Natural killer cell (primary cell): Measurements from ENCODE around the gene FKBP3. TPM values are rescaled to one million over a fixed set of nuclear protein-coding genes. Genes with fewer than 3 reads are reported as not detected.

Source experiments
- ATAC-seq, 3 donors: fragments of 150-1000 bp in 2 of 3; fragments of 200-7000 bp in 1 of 3; cut with Tn5 transposase; 1 replicate in 1 of 3; 2 replicates in 2 of 3; pipeline ENCODE4 v1.10.0; 2021; ENCODE audit warnings: mild to moderate bottlenecking in 2 of 3, moderate library complexity in 2 of 3
- DNase-seq, 2 donors: peaks; one replicate each; pipeline versions ENCODE4 v3.0.0 to v3.0.0-alpha.2; 2013 to 2021; ENCODE audit warnings: mixed read lengths in 1 of 2
- H3K27ac ChIP-seq: one replicate; pipeline ENCODE4 v1.5.1; 2013; ENCODE audit warnings: mild to moderate bottlenecking, low read length
- H3K27me3 ChIP-seq: one replicate; pipeline ENCODE4 v1.6.1; 2013; ENCODE audit warnings: low read length; ENCODE audit not compliant: control insufficient read depth, insufficient read depth
- H3K36me3 ChIP-seq: one replicate; pipeline ENCODE4 v1.6.1; 2013; ENCODE audit warnings: low read length; ENCODE audit not compliant: control insufficient read depth, insufficient read depth
- H3K4me1 ChIP-seq: one replicate; pipeline ENCODE4 v1.6.1; 2013; ENCODE audit warnings: low read length; ENCODE audit not compliant: control insufficient read depth, insufficient read depth
- H3K4me3 ChIP-seq: one replicate; pipeline ENCODE4 v1.5.1; 2013; ENCODE audit warnings: low read length
- H3K9me3 ChIP-seq: one replicate; pipeline ENCODE4 v1.6.1; 2013; ENCODE audit warnings: low read length; ENCODE audit not compliant: control insufficient read depth, insufficient read depth
- H3K27ac Mint-ChIP-seq, 2 donors: one replicate each; pipeline ENCODE4 v1.8.0; 2022; ENCODE audit warnings: mild to moderate bottlenecking in 2 of 2, mixed read lengths in 2 of 2, moderate library complexity in 1 of 2
- H3K27me3 Mint-ChIP-seq, 2 donors: one replicate each; pipeline ENCODE4 v1.8.0; 2022; ENCODE audit warnings: low read depth in 2 of 2, mixed read lengths in 2 of 2
- H3K36me3 Mint-ChIP-seq: one replicate; pipeline ENCODE4 v1.8.0; 2022; ENCODE audit warnings: mixed read lengths
- H3K4me1 Mint-ChIP-seq, 2 donors: one replicate each; pipeline ENCODE4 v1.8.0; 2022; ENCODE audit warnings: mixed read lengths in 2 of 2
- H3K4me3 Mint-ChIP-seq: one replicate; pipeline ENCODE4 v1.8.0; 2022; ENCODE audit warnings: mild to moderate bottlenecking, moderate library complexity, mixed read lengths
- H3K9me3 Mint-ChIP-seq, 2 donors: one replicate each; pipeline ENCODE4 v1.8.0; 2022; ENCODE audit warnings: mixed read lengths in 2 of 2
- CTCF ChIP-seq: fragments of 200-600 bp; IDR thresholded peaks from one replicate; pipeline ENCODE4 v1.8.0; 2022; ENCODE audit warnings: antibody characterized with exemption
- WGBS: methylation state at CpG from one replicate; pipeline ENCODE4 v1.1.7; 2013; ENCODE audit warnings: missing lambda C conversion rate; ENCODE audit not compliant: insufficient coverage; 5-methylcytosine and 5-hydroxymethylcytosine counted together
- intact Hi-C: fragments of 100-400 bp; cut with micrococcal nuclease; formaldehyde crosslinking; loops from one replicate; pipeline ENCODE4 v1.14.2; 2022
- total RNA-seq, 4 donors: library from RNA; stranded (reverse); fragments of 120-200 nt in 1 of 4; gene quantifications; one replicate each; pipeline versions ENCODE4 v1.2.3 to v1.2.4, GENCODE V29; 2013 to 2022

FKBP3 gene
- total RNA-seq, 3 donors from 2014 or later (not counting 1 experiment from before 2014, with no cell fraction given), result 32.2 to 39.7 (median 33.7) TPM

- Mint-ChIP-seq H3K4me3 (no peak overlapping the region), H3K9me3 (no peaks in the 10 kb centered on the region), H3K27me3 (no peaks in the 10 kb centered on the region), H3K27ac (peak overlapping the region; percentile 42 to 61), H3K36me3 (no peaks in the 10 kb centered on the region), H3K4me1 (peaks cover 45 to 46% of the 10 kb centered on the region in 2 donors)
- ATAC-seq (peak in 2 of 3 donors; percentile 33 to 81), DNase-seq (no peak)
- no peak overlapping the region for H3K27ac ChIP-seq
- H3K36me3 ChIP-seq, result no peaks in the 10 kb centered on the region
- H3K9me3 ChIP-seq, result no peaks in the 10 kb centered on the region
- TF ChIP-seq CTCF, result no peak
- H3K4me1 ChIP-seq, result peaks cover 3% of the 10 kb centered on the region
- intact Hi-C loops, result no loop called here
- no peak overlapping the region for H3K4me3 ChIP-seq
- H3K27me3 ChIP-seq, result no peaks in the 10 kb centered on the region
- no CpG with 5 or more reads among the region's 1 CpG for WGBS
Observed at GRCh38 chr14:45089813-45090212, 44.5 kb downstream of the FKBP3 start.

- Histone ChIP-seq H3K4me3 (peak overlapping the region; percentile 82), H3K36me3 (no peaks in the 10 kb centered on the region), H3K27me3 (no peaks in the 10 kb centered on the region), H3K27ac (peak overlapping the region; percentile 69), H3K4me1 (peaks cover 12% of the 10 kb centered on the region), H3K9me3 (no peaks in the 10 kb centered on the region)
- peak overlapping the region; percentile 89 to 96 for H3K27ac Mint-ChIP-seq
- WGBS, result 5% methylated on average over 3 of the region's 4 CpGs
- TF ChIP-seq CTCF, result no peak
- H3K36me3 Mint-ChIP-seq, result no peaks in the 10 kb centered on the region
- peaks cover 50 to 51% of the 10 kb centered on the region in 2 donors for H3K4me1 Mint-ChIP-seq
- intact Hi-C loops, result loop anchor here (1.0 to 2.0 kb wide), 3 partner anchors 49 to 188 kb away; partner anchors contain the start of genes FKBP3 and MIS18BP1
- ATAC-seq (no peak), DNase-seq (peak in 1 of 2 donors; percentile 29)
- no peaks in the 10 kb centered on the region for H3K27me3 Mint-ChIP-seq
- peak overlapping the region; percentile 95 for H3K4me3 Mint-ChIP-seq
- H3K9me3 Mint-ChIP-seq, result no peaks in the 10 kb centered on the region
Observed at GRCh38 chr14:45084946-45085346, 49.3 kb downstream of the FKBP3 start.

- no peak for TF ChIP-seq CTCF
- no peaks in the 10 kb centered on the region for H3K27me3 Mint-ChIP-seq
- Histone ChIP-seq H3K36me3 (no peaks in the 10 kb centered on the region), H3K4me1 (peaks cover 12% of the 10 kb centered on the region), H3K27ac (peak within 1 kb of the TSS; percentile 69), H3K4me3 (peak within 1 kb of the TSS; percentile 82), H3K9me3 (no peaks in the 10 kb centered on the region), H3K27me3 (no peaks in the 10 kb centered on the region)
- ATAC-seq, result peak; percentile 92 to 98 (median 95)
- peaks cover 43 to 47% of the 10 kb centered on the region in 2 donors for H3K4me1 Mint-ChIP-seq
- intact Hi-C loops, result loop anchor here (1.0 to 2.0 kb wide), 3 partner anchors 50 to 187 kb away; partner anchors contain the start of genes FKBP3 and MIS18BP1
- 0% methylated on average over 46 of the region's 49 CpGs for WGBS
- H3K36me3 Mint-ChIP-seq, result no peaks in the 10 kb centered on the region
- DNase-seq, result peak; percentile 94 to 99
- no peaks in the 10 kb centered on the region for H3K9me3 Mint-ChIP-seq
- peak within 1 kb of the TSS; percentile 89 to 96 for H3K27ac Mint-ChIP-seq
- peak within 1 kb of the TSS; percentile 95 for H3K4me3 Mint-ChIP-seq
Observed at GRCh38 chr14:45083976-45084722, 50.1 kb downstream of the FKBP3 start, which contains the start of gene PRPF39. TSS of gene PRPF39 (plus strand) at chr14:45084116. CDS start at chr14:45095240, 11,124 bp downstream.
